Ascending aorta (tissue), 2 donors: Measurements from ENCODE around the gene ZFP37. TPM values are rescaled to one million over a fixed set of nuclear protein-coding genes. Genes with fewer than 3 reads are reported as not detected.
A peak's percentile ranks its signal among the peaks of the same experiment; 100 is the strongest.

Source experiments
- DNase-seq, 2 donors: peaks; one replicate each; pipeline ENCODE4 v3.0.0-alpha.2; 2019; ENCODE audit warnings: low spot score in 2 of 2
- H3K27ac ChIP-seq, 2 donors: fragments of 200-600 bp; sonication (generic); one replicate each; pipeline ENCODE4 v1.5.1; 2016 to 2017; ENCODE audit warnings: mild to moderate bottlenecking in 1 of 2
- H3K27me3 ChIP-seq: fragments of 200-600 bp; sonication (generic); one replicate; pipeline ENCODE4 v1.5.1; 2017
- H3K36me3 ChIP-seq, 2 donors: fragments of 200-600 bp; sonication (generic); one replicate each; pipeline ENCODE4 v1.5.1; 2016
- H3K4me1 ChIP-seq, 2 donors: fragments of 200-600 bp; sonication (generic); one replicate each; pipeline ENCODE4 v1.5.1; 2016 to 2017; ENCODE audit warnings: mild to moderate bottlenecking in 1 of 2
- H3K4me3 ChIP-seq, 2 donors: fragments of 200-600 bp; sonication (generic); one replicate each; pipeline ENCODE4 v1.5.1; 2016 to 2017; ENCODE audit warnings: mild to moderate bottlenecking in 1 of 2
- H3K9me3 ChIP-seq, 2 donors: fragments of 200-600 bp; sonication (generic); one replicate each; pipeline ENCODE4 v1.5.1; 2016
- CTCF ChIP-seq, 3 experiments: fragments of 200-600 bp in 2 of 3; fragments of 450-650 bp in 1 of 3; sonication (generic) in 2 of 3; IDR thresholded peaks; one replicate each; pipeline ENCODE4 v1.5.1; 2016 to 2019; ENCODE audit warnings: antibody characterized with exemption in 3 of 3, mild to moderate bottlenecking in 1 of 3, moderate library complexity in 1 of 3
- intact Hi-C: fragments of 100-400 bp; cut with DNase I; formaldehyde crosslinking; loops from one replicate; pipeline ENCODE4 v1.15.1; 2023
- total RNA-seq: library from RNA; depleted of rRNA; stranded (reverse); fragments of >200 nt; gene quantifications from one replicate; pipeline ENCODE4 v1.1.0, GENCODE V29; 2016

Gene ZFP37
- total RNA-seq, 1 donor from 2014 or later: 3.3 TPM

GRCh38 chr9:113057193-113057592 lies 669 bp upstream of the ZFP37 start:
- H3K4me1 ChIP-seq: no peaks in the 10 kb centered on the region
- H3K27me3 ChIP-seq: peaks cover 4% of the 10 kb centered on the region
- H3K4me3 ChIP-seq: peak overlapping the region; percentile 69 to 77
- H3K27ac ChIP-seq: peak overlapping the region; percentile 61 to 84
- H3K9me3 ChIP-seq: peaks cover 17 to 59% of the 10 kb centered on the region in 2 donors
- TF ChIP-seq CTCF (IDR thresholded peaks at IDR 0.05): no peak
- H3K36me3 ChIP-seq: peaks cover 0 to 5% of the 10 kb centered on the region in 2 donors
- DNase-seq: no peak
- intact Hi-C loops: loop anchor here (10.0 kb wide), 4 partner anchors 212 to 1422 kb away; partner anchors contain the start of genes DNAJC25, PTBP3 and SNX30

- H3K27ac ChIP-seq: no peak overlapping the region
- H3K36me3 ChIP-seq: peaks cover 50 to 61% of the 10 kb centered on the region in 2 donors
- no peaks in the 10 kb centered on the region for H3K27me3 ChIP-seq
- H3K9me3 ChIP-seq: peaks cover 92 to 100% of the 10 kb centered on the region in 2 donors
- no peak overlapping the region for H3K4me3 ChIP-seq
- no peaks in the 10 kb centered on the region for H3K4me1 ChIP-seq
- DNase-seq: no peak
- no peak for TF ChIP-seq CTCF (IDR thresholded peaks at IDR 0.05)
- intact Hi-C loops: no loop called here
These were observed 13.5 kb downstream of the ZFP37 start for GRCh38 chr9:113042884-113043657.

GRCh38 chr9:113026200-113026599 lies 30.3 kb downstream of the ZFP37 start:
- H3K9me3 ChIP-seq: peaks cover 6 to 77% of the 10 kb centered on the region in 2 donors
- H3K4me3 ChIP-seq: no peak overlapping the region

GRCh38 chr9:113018247-113018646 lies 38.3 kb downstream of the ZFP37 start:
- no peaks in the 10 kb centered on the region for H3K4me1 ChIP-seq
- no peaks in the 10 kb centered on the region for H3K27me3 ChIP-seq
- no peak for DNase-seq
- H3K36me3 ChIP-seq: no peaks in the 10 kb centered on the region
- H3K9me3 ChIP-seq: peaks cover 4 to 67% of the 10 kb centered on the region in 2 donors
- H3K4me3 ChIP-seq: no peak overlapping the region
- no peak overlapping the region for H3K27ac ChIP-seq
- no peak for TF ChIP-seq CTCF (IDR thresholded peaks at IDR 0.05)
- intact Hi-C loops: no loop called here

More at GRCh38 chr9:113026200-113026599, 30.3 kb downstream of the ZFP37 start:
- Histone ChIP-seq H3K27ac (no peak overlapping the region), H3K27me3 (no peaks in the 10 kb centered on the region), H3K36me3 (no peaks in the 10 kb centered on the region), H3K4me1 (no peaks in the 10 kb centered on the region)
- intact Hi-C loops: no loop called here
- TF ChIP-seq CTCF (IDR thresholded peaks at IDR 0.05): no peak
- DNase-seq: no peak

- intact Hi-C loops: no loop called here
- no peaks in the 10 kb centered on the region for H3K27me3 ChIP-seq
- TF ChIP-seq CTCF (IDR thresholded peaks at IDR 0.05): no peak
- H3K9me3 ChIP-seq: peaks cover 0 to 15% of the 10 kb centered on the region in 2 donors
- H3K4me1 ChIP-seq: no peaks in the 10 kb centered on the region
- no peaks in the 10 kb centered on the region for H3K36me3 ChIP-seq
- H3K27ac ChIP-seq: no peak overlapping the region
- no peak for DNase-seq
- H3K4me3 ChIP-seq: peak overlapping the region in 1 of 2 donors; percentile 31
These were observed 44.0 kb downstream of the ZFP37 start for GRCh38 chr9:113012492-113012891.
